Measurements from ENCODE around the gene EZR.
"Not testable (repeated sequence)": the region's sequence is repeated elsewhere in the genome, so short reads cannot be mapped to it uniquely, and the experiment has no call there.

Gene EZR

DNA sequence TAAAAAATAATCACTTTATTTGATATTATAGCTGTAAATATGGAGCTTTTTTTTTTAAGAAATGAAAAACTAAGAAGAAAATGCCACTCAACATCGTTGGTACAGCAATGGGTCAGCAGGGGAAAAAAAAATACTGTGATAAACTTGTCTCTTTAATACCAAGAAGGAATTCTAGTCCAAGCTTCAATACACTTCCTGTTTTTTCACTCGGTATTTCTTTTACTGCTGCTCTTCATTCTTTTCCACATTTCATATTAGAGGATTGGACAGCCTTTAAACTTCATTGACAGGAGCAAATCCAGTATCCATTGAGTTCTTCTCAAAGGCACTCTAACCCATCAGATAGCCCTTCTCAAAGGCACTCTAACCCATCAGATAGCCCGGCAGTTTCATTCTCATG, 22.2 kb upstream of the EZR start:
- TF ChIP-seq, protein P1, sequence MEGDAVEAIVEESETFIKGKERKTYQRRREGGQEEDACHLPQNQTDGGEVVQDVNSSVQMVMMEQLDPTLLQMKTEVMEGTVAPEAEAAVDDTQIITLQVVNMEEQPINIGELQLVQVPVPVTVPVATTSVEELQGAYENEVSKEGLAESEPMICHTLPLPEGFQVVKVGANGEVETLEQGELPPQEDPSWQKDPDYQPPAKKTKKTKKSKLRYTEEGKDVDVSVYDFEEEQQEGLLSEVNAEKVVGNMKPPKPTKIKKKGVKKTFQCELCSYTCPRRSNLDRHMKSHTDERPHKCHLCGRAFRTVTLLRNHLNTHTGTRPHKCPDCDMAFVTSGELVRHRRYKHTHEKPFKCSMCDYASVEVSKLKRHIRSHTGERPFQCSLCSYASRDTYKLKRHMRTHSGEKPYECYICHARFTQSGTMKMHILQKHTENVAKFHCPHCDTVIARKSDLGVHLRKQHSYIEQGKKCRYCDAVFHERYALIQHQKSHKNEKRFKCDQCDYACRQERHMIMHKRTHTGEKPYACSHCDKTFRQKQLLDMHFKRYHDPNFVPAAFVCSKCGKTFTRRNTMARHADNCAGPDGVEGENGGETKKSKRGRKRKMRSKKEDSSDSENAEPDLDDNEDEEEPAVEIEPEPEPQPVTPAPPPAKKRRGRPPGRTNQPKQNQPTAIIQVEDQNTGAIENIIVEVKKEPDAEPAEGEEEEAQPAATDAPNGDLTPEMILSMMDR (IDR thresholded peaks at IDR 0.05; ENCODE audit: low read length, missing control alignments): no peak
- DNase-seq (ENCODE audit: low read depth): no peak
- no peak overlapping the region for H3K4me3 ChIP-seq (replicated peaks; ENCODE audit: low read depth, low read length)

DNA sequence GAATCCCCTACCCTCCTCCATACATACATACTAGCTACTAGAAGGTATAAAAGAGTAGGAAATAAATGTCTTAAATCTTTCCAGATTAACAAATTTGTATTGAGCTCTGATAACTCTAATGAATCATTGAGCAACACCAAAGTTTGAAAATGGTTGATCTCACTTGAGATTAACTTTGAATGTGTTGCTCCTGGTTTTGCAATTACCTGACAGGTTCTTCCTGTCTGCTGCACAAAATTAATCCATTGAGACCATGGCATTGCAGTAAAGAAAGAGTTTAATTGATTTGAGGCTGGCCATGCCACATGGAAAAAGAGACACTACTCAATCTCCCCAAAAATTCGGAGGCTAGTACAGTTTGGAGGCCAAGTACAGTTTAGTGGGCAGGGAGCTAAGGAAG, 21.3 kb upstream of the EZR start:
- DNase-seq (ENCODE audit: low read depth): no peak
- TF ChIP-seq, protein P1 (IDR thresholded peaks at IDR 0.05; ENCODE audit: low read length, missing control alignments): no peak
- H3K4me3 ChIP-seq (replicated peaks; ENCODE audit: low read depth, low read length): no peak overlapping the region

DNA sequence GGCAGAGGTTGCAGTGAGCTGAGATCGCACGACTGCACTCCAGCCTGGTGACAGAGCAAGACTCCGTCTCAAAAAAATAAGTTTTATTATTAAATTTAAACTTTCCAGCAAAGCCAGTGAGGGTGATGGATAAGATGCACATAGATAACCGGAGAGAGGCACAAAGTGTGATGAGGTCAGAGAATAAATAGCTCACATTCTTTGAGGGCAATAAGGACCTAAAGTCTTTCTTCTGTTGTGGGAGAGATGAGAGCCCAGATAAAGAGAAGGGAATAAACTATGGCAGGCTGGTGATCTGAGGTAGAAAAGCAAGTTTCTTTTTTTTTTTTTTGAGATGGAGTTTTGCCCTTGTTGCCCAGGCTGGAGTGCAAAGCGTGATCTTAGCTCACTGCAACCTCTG, 20.6 kb upstream of the EZR start:
- TF ChIP-seq, protein P1 (IDR thresholded peaks at IDR 0.05; ENCODE audit: low read length, missing control alignments): no peak
- DNase-seq (ENCODE audit: low read depth): no peak

DNA sequence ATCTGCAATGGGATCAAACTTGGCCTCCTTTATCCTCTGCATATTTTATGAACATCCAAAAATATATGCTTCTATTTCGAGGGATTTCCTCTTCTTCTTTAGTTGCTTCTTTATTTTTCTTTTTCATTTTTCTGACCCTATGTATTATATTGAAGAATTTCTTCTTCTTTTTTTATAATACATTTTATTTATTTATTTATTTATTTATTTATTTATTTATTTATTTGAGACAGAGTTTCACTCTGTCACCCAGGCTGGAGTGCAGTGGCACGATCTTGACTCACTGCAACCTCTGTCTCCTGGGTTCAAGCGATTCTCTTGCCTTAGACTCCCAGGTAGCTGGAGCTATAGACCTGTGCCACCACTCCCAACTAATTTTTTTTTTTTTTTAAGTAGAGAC, 19.6 kb upstream of the EZR start:
- not testable (repeated sequence) for DNase-seq (ENCODE audit: low read depth); H3K4me3 ChIP-seq (replicated peaks; ENCODE audit: low read depth, low read length)

More for the DNA sequence above, 20.6 kb upstream of the EZR start:
- no peak overlapping the region for H3K4me3 ChIP-seq (replicated peaks; ENCODE audit: low read depth, low read length)

DNA sequence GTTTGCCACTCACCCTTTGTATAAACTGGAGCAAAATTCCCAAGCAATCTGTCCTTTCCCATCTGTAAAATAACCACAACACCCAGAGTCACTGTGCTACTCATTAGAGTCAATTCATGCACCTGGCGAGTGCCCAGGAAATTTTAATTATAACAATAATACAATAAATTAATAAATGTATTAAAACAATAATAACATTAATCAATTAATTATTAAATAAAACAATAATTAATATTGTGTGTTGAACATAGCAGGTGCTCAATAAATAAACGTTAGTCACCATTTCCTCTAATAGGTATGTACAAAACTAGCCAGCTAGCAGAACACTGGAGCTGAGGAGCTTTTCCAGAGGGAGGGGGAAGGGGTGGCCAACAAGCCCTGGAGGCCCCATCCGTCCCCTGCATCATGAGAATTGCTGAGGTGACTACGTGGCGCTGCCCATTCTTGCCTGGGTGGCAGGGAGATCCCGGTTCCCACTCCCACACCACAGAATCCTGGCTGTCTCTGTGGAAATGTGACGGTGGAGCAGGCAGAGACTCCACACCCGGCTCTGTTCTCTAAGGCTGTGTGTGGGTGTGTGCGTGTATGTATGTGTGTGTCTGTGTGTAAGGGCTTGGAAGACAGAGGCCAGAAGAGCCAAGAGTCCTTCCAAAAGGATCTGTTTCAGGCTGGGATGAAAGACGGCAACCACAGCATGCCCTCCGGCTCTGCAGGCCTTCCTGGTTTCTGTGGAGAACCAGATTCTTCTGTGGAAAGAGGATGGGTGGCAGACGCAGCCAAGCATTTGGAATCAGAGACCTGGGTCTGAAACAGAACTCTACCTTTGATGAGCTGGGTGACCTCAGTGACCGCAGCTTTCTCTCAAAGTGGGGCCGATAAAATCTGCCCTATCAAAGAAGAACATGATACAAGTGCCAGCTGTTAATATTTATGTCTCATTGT, 18.8 kb upstream of the EZR start:
- TF ChIP-seq, protein P1 (IDR thresholded peaks at IDR 0.05; ENCODE audit: low read length, missing control alignments): no peak
- peak; percentile 39 for DNase-seq (ENCODE audit: low read depth)
- no peak overlapping the region for H3K4me3 ChIP-seq (replicated peaks; ENCODE audit: low read depth, low read length)

DNA sequence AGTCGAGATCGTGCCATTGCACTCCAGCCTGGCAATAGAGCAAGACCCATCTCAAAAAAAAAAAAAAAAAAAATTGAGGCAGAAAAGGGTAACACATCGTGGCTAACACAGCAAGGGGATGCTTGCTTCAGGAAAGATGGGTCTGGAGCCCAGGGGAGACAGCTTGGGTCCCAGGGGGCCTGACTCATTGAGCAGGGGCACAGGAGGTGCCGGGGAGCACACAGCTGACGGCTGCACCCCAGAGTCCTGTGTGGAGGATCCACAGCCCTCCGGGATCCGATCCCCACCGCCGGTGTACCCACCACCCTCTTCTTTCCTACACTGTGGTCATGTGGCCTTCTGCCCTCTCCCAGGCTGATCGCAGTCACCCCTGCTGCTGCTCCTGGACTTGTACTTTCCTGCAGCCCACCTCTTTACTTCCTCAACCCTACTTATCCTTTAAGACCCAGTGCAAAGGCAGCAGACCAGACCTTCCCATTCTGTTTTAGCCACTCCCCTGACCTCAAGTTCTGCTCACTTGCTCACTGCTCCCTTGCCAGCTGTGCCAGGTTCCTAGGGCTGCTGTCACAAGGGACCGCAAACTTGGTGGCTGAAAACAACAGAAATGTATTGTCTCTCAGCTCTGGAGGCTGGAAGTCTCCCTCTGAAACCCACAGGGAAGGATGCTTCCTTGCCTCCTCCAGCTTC, 17.6 kb upstream of the EZR start:
- H3K4me3 ChIP-seq (replicated peaks; ENCODE audit: low read depth, low read length): no peak overlapping the region
- TF ChIP-seq, protein P1 (IDR thresholded peaks at IDR 0.05; ENCODE audit: low read length, missing control alignments): no peak
- no peak for DNase-seq (ENCODE audit: low read depth)

DNA sequence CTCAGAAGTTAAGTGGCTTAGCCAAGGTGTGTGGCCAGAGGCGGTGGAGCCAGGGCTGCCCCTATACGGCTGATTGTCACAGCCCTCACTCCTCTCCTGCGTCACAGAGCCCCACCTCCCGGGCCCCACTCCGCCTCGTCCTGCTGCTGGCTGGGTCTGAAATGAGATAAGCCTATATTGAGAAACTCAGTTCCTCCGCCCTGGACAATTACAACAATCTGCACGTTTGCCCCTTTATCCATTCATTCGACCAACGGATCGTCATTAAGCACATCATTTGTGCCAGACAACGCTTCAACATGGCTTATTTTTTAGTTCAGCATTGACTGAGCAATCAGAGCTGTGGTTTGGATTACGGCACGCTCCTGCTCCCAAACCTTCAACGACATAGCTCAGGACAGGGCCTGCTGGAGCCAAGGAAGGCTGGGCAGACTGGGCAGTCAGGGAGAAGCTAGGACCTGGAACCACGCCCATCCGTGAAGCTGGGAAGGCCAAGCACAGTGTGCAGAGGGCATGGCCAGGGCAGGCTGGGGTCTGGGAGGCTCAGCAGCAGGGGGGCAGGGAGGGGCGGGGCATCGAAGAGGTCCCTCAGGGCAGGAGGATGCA, 16.6 kb upstream of the EZR start:
- H3K4me3 ChIP-seq (replicated peaks; ENCODE audit: low read depth, low read length): peak overlapping the region; percentile 22
- DNase-seq (ENCODE audit: low read depth): peak; percentile 77
- TF ChIP-seq, protein P1 (IDR thresholded peaks at IDR 0.05; ENCODE audit: low read length, missing control alignments): no peak
